Urinary bladder (tissue), 4 donors: Measurements from ENCODE around the gene ZIC4. TPM values are rescaled to one million over a fixed set of nuclear protein-coding genes. Genes with fewer than 3 reads are reported as not detected.

Experiments
- DNase-seq: peaks from one replicate; pipeline ENCODE4 v3.0.0-alpha.2; 2015; ENCODE audit errors: extremely low spot score
- H3K27ac ChIP-seq: one replicate; pipeline ENCODE4 v1.5.1; 2013; ENCODE audit warnings: low read depth, mild to moderate bottlenecking, moderate library complexity
- H3K36me3 ChIP-seq: one replicate; pipeline ENCODE4 v1.6.1; 2013; ENCODE audit warnings: mild to moderate bottlenecking, moderate library complexity; ENCODE audit not compliant: insufficient read depth
- H3K4me1 ChIP-seq: one replicate; pipeline ENCODE4 v1.6.1; 2013; ENCODE audit warnings: mild to moderate bottlenecking, moderate library complexity; ENCODE audit not compliant: insufficient read depth
- H3K4me3 ChIP-seq: one replicate; pipeline ENCODE4 v1.5.1; 2013; ENCODE audit warnings: low read depth, low read length
- WGBS: extraction: QIAGEN DNeasy Blood & Tissue Kit; methylation state at CpG from one replicate; pipeline ENCODE4 v1.1.7; 2013; 5-methylcytosine and 5-hydroxymethylcytosine counted together
- polyA plus RNA-seq: library from polyadenylated mRNA; stranded (reverse); fragments of 200-250 nt; gene quantifications from one replicate; pipeline ENCODE4 v1.2.3, GENCODE V29; 2013
- total RNA-seq: library from RNA; depleted of rRNA; stranded (reverse); fragments of >200 nt; gene quantifications from one replicate; pipeline ENCODE4 v1.2.3, GENCODE V29; 2014
- donor health status: healthy with polysubstance abuse.
- donor health status: healthy.

The ZIC4 gene
- total and polyA plus RNA-seq, 2 donors = not detected

GRCh38 chr3:147358144-147358992, 48.0 kb downstream of the ZIC4 start:
- Histone ChIP-seq H3K27ac (no peak overlapping the region), H3K4me3 (no peak overlapping the region), H3K36me3 (no peaks in the 10 kb centered on the region), H3K4me1 (no peaks in the 10 kb centered on the region)
- WGBS = 2% methylated on average over 9 of the region's 9 CpGs
- no peak for DNase-seq

- no peak for DNase-seq
- Histone ChIP-seq H3K36me3 (no peaks in the 10 kb centered on the region), H3K27ac (no peak overlapping the region), H3K4me1 (no peaks in the 10 kb centered on the region), H3K4me3 (no peak overlapping the region)
- WGBS = 4% methylated on average over 29 of the region's 29 CpGs
Observed at GRCh38 chr3:147356909-147357900, 49.1 kb downstream of the ZIC4 start.

GRCh38 chr3:147356145-147356908, 50.0 kb downstream of the ZIC4 start:
- 2% methylated on average over 26 of the region's 26 CpGs for WGBS
- DNase-seq = no peak
- H3K36me3 ChIP-seq = no peaks in the 10 kb centered on the region

GRCh38 chr3:147355753-147356090, 50.6 kb downstream of the ZIC4 start:
- Histone ChIP-seq H3K36me3 (no peaks in the 10 kb centered on the region), H3K4me1 (no peaks in the 10 kb centered on the region), H3K4me3 (no peak overlapping the region), H3K27ac (no peak overlapping the region)
- no peak for DNase-seq
- 6% methylated on average over 4 of the region's 4 CpGs for WGBS

More at GRCh38 chr3:147356145-147356908, 50.0 kb downstream of the ZIC4 start:
- Histone ChIP-seq H3K4me1 (no peaks in the 10 kb centered on the region), H3K27ac (no peak overlapping the region), H3K4me3 (no peak overlapping the region)

- no peak for DNase-seq
- H3K27ac ChIP-seq = no peak overlapping the region
- 3% methylated on average over 18 of the region's 18 CpGs for WGBS
- no peak overlapping the region for H3K4me3 ChIP-seq
- H3K36me3 ChIP-seq = no peaks in the 10 kb centered on the region
- no peaks in the 10 kb centered on the region for H3K4me1 ChIP-seq
Observed at GRCh38 chr3:147355084-147355752, 51.1 kb downstream of the ZIC4 start.

GRCh38 chr3:147354623-147355022, 51.7 kb downstream of the ZIC4 start:
- WGBS = 5% methylated on average over 19 of the region's 19 CpGs
- DNase-seq = no peak
- no peaks in the 10 kb centered on the region for H3K36me3 ChIP-seq
- H3K4me1 ChIP-seq = no peaks in the 10 kb centered on the region
- H3K4me3 ChIP-seq = no peak overlapping the region
- H3K27ac ChIP-seq = no peak overlapping the region

GRCh38 chr3:147351301-147351700, 55.0 kb downstream of the ZIC4 start:
- Histone ChIP-seq H3K4me1 (no peaks in the 10 kb centered on the region), H3K4me3 (no peak overlapping the region), H3K27ac (no peak overlapping the region), H3K36me3 (no peaks in the 10 kb centered on the region)
- DNase-seq = no peak
- WGBS = 36% methylated on average over 2 of the region's 2 CpGs

GRCh38 chr3:147348976-147349375, 57.4 kb downstream of the ZIC4 start:
- WGBS = 49% methylated on average over 1 of the region's 1 CpG
- no peaks in the 10 kb centered on the region for H3K36me3 ChIP-seq
- H3K27ac ChIP-seq = no peak overlapping the region
- H3K4me1 ChIP-seq = no peaks in the 10 kb centered on the region
- H3K4me3 ChIP-seq = no peak overlapping the region
- no peak for DNase-seq

- 54% methylated on average over 1 of the region's 1 CpG for WGBS
- H3K36me3 ChIP-seq = no peaks in the 10 kb centered on the region
- no peak overlapping the region for H3K27ac ChIP-seq
- no peak overlapping the region for H3K4me3 ChIP-seq
- H3K4me1 ChIP-seq = no peaks in the 10 kb centered on the region
- no peak for DNase-seq
Observed at GRCh38 chr3:147343926-147344325, 62.4 kb downstream of the ZIC4 start.

- DNase-seq = no peak
- H3K27ac ChIP-seq = no peak overlapping the region
- WGBS = 13% methylated on average over 2 of the region's 2 CpGs
- H3K36me3 ChIP-seq = no peaks in the 10 kb centered on the region
- no peaks in the 10 kb centered on the region for H3K4me1 ChIP-seq
- H3K4me3 ChIP-seq = no peak overlapping the region
Observed at GRCh38 chr3:147341727-147342126, 64.6 kb downstream of the ZIC4 start.

- Histone ChIP-seq H3K27ac (no peak overlapping the region), H3K4me1 (no peaks in the 10 kb centered on the region), H3K4me3 (no peak overlapping the region), H3K36me3 (no peaks in the 10 kb centered on the region)
- no peak for DNase-seq
- 60% methylated on average over 4 of the region's 4 CpGs for WGBS
Observed at GRCh38 chr3:147336543-147337278, 69.6 kb downstream of the ZIC4 start.
